Bronchial epithelial cell (primary cell): Measurements from ENCODE around the gene GNAS-AS1. TPM values are rescaled to one million over a fixed set of nuclear protein-coding genes. Genes with fewer than 3 reads are reported as not detected.

Experiments
- DNase-seq: peaks from one replicate; pipeline ENCODE4 v3.0.0-alpha.2; 2010; ENCODE audit warnings: low read depth
- FAIRE-seq: peaks from 2 replicates; lab custom pipeline; 2011; peaks lifted over from hg19 to GRCh38; lab: Jason Lieb, UNC
- H3K27me3 ChIP-seq: 2 replicates; pipeline ENCODE4 v1.5.1; 2011; ENCODE audit warnings: low read length; ENCODE audit not compliant: control insufficient read depth, insufficient read depth
- H3K36me3 ChIP-seq: 2 replicates; pipeline ENCODE4 v1.5.1; 2011; ENCODE audit warnings: low read length; ENCODE audit not compliant: control insufficient read depth, insufficient read depth
- H3K4me3 ChIP-seq: 2 replicates; pipeline ENCODE4 v1.5.1; 2011; ENCODE audit warnings: mild to moderate bottlenecking, low read depth, low read length, control low read depth
- total RNA-seq: library from RNA; depleted of rRNA; stranded (reverse); fragments of >200 nt; gene quantifications from 2 replicates; pipeline ENCODE4 v1.2.1, GENCODE V29; 2014
- TF ChIP-seq, protein P1 (sequence below): IDR thresholded peaks from 2 replicates; pipeline ENCODE4 v1.5.1; 2011; ENCODE audit warnings: mild to moderate bottlenecking, moderate library complexity, low read length, control low read depth, inconsistent platforms; ENCODE audit not compliant: insufficient read depth, severe bottlenecking

GNAS-AS1 gene
- total RNA-seq, 1 donor from 2014 or later = 1.3 TPM

DNA sequence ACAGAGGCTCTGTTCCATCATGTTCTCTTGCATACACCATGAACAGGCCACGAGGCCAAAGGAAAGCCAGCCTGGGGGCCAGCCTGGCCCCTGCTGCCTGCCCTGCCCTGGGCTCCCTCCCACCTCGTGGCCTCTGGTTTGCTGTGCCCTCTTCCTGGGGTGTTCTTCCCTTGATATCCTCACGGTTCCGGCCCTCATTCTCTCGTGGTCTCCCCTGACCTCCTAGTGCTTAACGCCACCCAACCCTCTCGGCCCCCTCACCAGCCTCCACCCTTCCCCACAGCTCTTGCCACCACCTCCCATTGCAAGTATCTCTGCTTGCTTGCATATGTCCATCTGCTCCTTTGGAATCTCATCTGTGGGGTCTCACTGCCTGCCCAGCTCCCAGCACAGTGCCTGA, 73.0 kb downstream of the GNAS-AS1 start:
- DNase-seq = no peak
- Histone ChIP-seq H3K27me3 (no peaks in the 10 kb centered on the region), H3K4me3 (no peak overlapping the region), H3K36me3 (no peaks in the 10 kb centered on the region)
- FAIRE-seq = no peak
- TF ChIP-seq, protein P1, sequence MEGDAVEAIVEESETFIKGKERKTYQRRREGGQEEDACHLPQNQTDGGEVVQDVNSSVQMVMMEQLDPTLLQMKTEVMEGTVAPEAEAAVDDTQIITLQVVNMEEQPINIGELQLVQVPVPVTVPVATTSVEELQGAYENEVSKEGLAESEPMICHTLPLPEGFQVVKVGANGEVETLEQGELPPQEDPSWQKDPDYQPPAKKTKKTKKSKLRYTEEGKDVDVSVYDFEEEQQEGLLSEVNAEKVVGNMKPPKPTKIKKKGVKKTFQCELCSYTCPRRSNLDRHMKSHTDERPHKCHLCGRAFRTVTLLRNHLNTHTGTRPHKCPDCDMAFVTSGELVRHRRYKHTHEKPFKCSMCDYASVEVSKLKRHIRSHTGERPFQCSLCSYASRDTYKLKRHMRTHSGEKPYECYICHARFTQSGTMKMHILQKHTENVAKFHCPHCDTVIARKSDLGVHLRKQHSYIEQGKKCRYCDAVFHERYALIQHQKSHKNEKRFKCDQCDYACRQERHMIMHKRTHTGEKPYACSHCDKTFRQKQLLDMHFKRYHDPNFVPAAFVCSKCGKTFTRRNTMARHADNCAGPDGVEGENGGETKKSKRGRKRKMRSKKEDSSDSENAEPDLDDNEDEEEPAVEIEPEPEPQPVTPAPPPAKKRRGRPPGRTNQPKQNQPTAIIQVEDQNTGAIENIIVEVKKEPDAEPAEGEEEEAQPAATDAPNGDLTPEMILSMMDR = no peak

DNA sequence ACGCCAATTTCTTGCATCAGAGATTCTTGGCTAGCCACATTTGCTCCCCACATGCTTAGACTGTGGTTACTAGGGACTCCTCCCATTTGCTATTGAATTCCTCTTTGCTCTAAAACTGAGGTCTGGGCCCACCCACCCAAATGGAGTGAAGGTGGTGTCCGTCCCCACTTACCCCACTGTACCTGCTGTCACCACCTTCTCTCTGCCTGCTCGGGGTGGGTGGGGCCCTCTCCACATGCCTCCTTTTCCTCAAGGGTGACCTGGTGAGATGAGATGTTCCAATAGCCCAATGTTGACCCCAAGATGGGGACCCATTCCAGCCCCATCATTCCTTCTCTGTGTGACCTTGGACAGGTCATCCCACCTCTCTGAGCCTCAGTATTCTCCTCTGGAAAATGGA, 74.6 kb downstream of the GNAS-AS1 start:
- FAIRE-seq (no peak), DNase-seq (no peak)
- H3K36me3 ChIP-seq = no peaks in the 10 kb centered on the region
- no peak overlapping the region for H3K4me3 ChIP-seq
- H3K27me3 ChIP-seq = peaks cover 1% of the 10 kb centered on the region
- TF ChIP-seq, protein P1 = no peak

DNA sequence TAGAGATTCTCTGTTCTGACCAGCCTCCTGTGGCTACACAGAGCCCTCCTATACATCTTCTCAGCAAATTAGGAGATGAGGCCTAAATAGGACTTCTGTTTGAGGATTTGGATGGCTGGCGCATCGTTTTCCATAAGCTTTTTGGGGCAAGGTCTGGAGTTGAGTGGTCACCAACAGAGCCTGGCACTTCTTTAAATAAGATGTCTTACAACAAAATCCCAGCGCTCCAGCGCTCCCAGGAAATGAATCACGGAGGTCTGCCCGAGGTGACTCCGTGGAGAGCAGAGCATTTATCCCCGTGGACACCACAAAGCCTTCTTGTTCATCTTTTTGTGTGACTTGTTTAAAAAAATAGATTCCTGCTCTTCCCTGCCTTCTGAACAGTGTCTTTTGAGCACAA, 75.3 kb downstream of the GNAS-AS1 start:
- no peak for FAIRE-seq
- no peak overlapping the region for H3K4me3 ChIP-seq
- peaks cover 1% of the 10 kb centered on the region for H3K27me3 ChIP-seq
- no peaks in the 10 kb centered on the region for H3K36me3 ChIP-seq
- DNase-seq = no peak
- TF ChIP-seq, protein P1 = no peak

GRCh38 chr20:58774667-58775263, 75.9 kb downstream of the GNAS-AS1 start:
- TF ChIP-seq, protein P1 = no peak
- FAIRE-seq = no peak
- Histone ChIP-seq H3K27me3 (peaks cover 1% of the 10 kb centered on the region), H3K4me3 (no peak overlapping the region), H3K36me3 (no peaks in the 10 kb centered on the region)
- DNase-seq = no peak

DNA sequence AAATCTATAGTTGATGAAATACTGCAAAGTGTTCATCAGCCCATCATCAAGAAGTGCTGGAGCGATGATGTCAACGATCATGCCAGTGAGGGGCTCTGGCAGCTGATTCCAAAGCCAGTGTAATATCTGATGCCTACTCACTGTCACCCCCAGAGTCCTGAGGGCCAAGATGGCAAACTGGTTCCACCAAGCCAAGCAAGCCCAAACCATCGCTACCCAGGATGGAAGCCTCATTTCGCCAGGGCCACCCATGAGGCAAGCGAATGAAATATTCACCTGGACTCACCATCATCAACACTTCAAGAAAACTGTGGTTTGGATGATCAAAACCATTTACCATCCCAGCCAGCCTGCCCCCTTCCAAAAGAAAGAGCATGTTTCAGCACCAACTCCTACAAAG, 76.5 kb downstream of the GNAS-AS1 start:
- DNase-seq (no peak), FAIRE-seq (no peak)
- Histone ChIP-seq H3K4me3 (no peak overlapping the region), H3K27me3 (peaks cover 1% of the 10 kb centered on the region), H3K36me3 (no peaks in the 10 kb centered on the region)
- TF ChIP-seq, protein P1 = no peak

DNA sequence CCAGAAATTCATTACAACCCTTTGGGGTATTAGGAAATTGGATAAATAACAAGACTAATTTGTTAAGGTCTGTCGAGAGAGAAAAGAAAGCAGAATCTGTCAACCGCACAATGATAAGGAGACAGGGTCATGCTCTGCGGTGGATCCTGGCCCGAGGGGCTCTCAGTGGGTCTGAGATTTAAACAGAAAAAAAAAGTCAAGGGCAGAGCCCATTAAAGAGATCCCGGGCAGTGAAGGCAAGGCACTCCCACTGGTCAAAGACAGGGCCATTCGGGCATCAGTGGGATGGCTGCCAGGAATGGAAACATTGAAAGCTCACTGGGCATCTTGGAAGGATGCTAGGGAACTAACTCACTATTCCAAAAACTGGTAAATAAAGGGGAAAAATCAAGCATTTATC, 77.9 kb downstream of the GNAS-AS1 start:
- Histone ChIP-seq H3K27me3 (peaks cover 1% of the 10 kb centered on the region), H3K4me3 (no peak overlapping the region), H3K36me3 (no peaks in the 10 kb centered on the region)
- TF ChIP-seq, protein P1 = no peak
- FAIRE-seq = no peak
- DNase-seq = no peak
